Stimulated activated effector memory CD8-positive, alpha-beta T cell treated with anti-CD3 and anti-CD28 coated beads, Interleukin-12 subunit alpha, Interleukin-12 subunit beta, amount 100 ng/mL, for 72 hours (primary cell): Measurements from ENCODE around the gene IGLL5.
"Not testable (repeated sequence)": the region's sequence is repeated elsewhere in the genome, so short reads cannot be mapped to it uniquely, and the experiment has no call there.

ENCODE experiments used
- ATAC-seq: fragments of 150-1000 bp; cut with Tn5 transposase; 2 replicates; pipeline ENCODE4 v1.10.0; 2021
- DNase-seq, 2 donors: peaks; one replicate each; pipeline ENCODE4 v3.0.0; 2021 to 2022; ENCODE audit warnings: low spot score in 2 of 2
- H3K27ac Mint-ChIP-seq: one replicate; pipeline ENCODE4 v1.8.0; 2022; ENCODE audit warnings: mild to moderate bottlenecking, mixed read lengths
- H3K36me3 Mint-ChIP-seq: one replicate; pipeline ENCODE4 v1.8.0; 2022; ENCODE audit warnings: mild to moderate bottlenecking, mixed read lengths
- H3K4me1 Mint-ChIP-seq: one replicate; pipeline ENCODE4 v1.8.0; 2022; ENCODE audit warnings: mixed read lengths
- H3K4me3 Mint-ChIP-seq: one replicate; pipeline ENCODE4 v1.8.0; 2022; ENCODE audit warnings: mild to moderate bottlenecking, mixed read lengths
- H3K9me3 Mint-ChIP-seq: one replicate; pipeline ENCODE4 v1.8.0; 2022; ENCODE audit warnings: mixed read lengths

IGLL5 gene

GRCh38 chr22:22888571-22889353 is 1.1 kb downstream of the IGLL5 start:
- Mint-ChIP-seq H3K4me3 (no peak overlapping the region), H3K27ac (peak overlapping the region; percentile 64), H3K9me3 (no peaks in the 10 kb centered on the region), H3K4me1 (peaks cover 17% of the 10 kb centered on the region), H3K36me3 (no peaks in the 10 kb centered on the region)
- ATAC-seq (no peak), DNase-seq (no peak)

GRCh38 chr22:22890085-22890484 is 2.5 kb downstream of the IGLL5 start:
- DNase-seq (no peak), ATAC-seq (no peak)
- no peak overlapping the region for H3K27ac Mint-ChIP-seq
- H3K36me3 Mint-ChIP-seq: no peaks in the 10 kb centered on the region
- H3K9me3 Mint-ChIP-seq: no peaks in the 10 kb centered on the region
- H3K4me3 Mint-ChIP-seq: no peak overlapping the region
- peaks cover 10% of the 10 kb centered on the region for H3K4me1 Mint-ChIP-seq

GRCh38 chr22:22891139-22891621 is 3.6 kb downstream of the IGLL5 start:
- Mint-ChIP-seq H3K4me3 (no peak overlapping the region), H3K27ac (no peak overlapping the region), H3K4me1 (peaks cover 6% of the 10 kb centered on the region), H3K9me3 (no peaks in the 10 kb centered on the region), H3K36me3 (no peaks in the 10 kb centered on the region)
- no peak for ATAC-seq
- DNase-seq: no peak

GRCh38 chr22:22892096-22893052 is 4.8 kb downstream of the IGLL5 start:
- Mint-ChIP-seq H3K4me3 (no peak overlapping the region), H3K36me3 (no peaks in the 10 kb centered on the region), H3K4me1 (peaks cover 6% of the 10 kb centered on the region), H3K9me3 (no peaks in the 10 kb centered on the region), H3K27ac (no peak overlapping the region)
- ATAC-seq (no peak), DNase-seq (no peak)

GRCh38 chr22:22893077-22893805 is 5.6 kb downstream of the IGLL5 start:
- peak; percentile 25 for ATAC-seq
- Mint-ChIP-seq H3K27ac (no peak overlapping the region), H3K4me3 (no peak overlapping the region), H3K9me3 (no peaks in the 10 kb centered on the region), H3K4me1 (peaks cover 6% of the 10 kb centered on the region), H3K36me3 (no peaks in the 10 kb centered on the region)
- no peak for DNase-seq

GRCh38 chr22:22893891-22894739 is 6.5 kb downstream of the IGLL5 start:
- no peak overlapping the region for H3K27ac Mint-ChIP-seq
- no peak overlapping the region for H3K4me3 Mint-ChIP-seq
- DNase-seq: no peak
- ATAC-seq: no peak
- H3K36me3 Mint-ChIP-seq: no peaks in the 10 kb centered on the region
- peaks cover 6% of the 10 kb centered on the region for H3K4me1 Mint-ChIP-seq
- no peaks in the 10 kb centered on the region for H3K9me3 Mint-ChIP-seq

GRCh38 chr22:22894740-22895731 is 7.4 kb downstream of the IGLL5 start:
- no peak for DNase-seq
- ATAC-seq: no peak
- Mint-ChIP-seq H3K27ac (no peak overlapping the region), H3K4me3 (no peak overlapping the region), H3K4me1 (peaks cover 6% of the 10 kb centered on the region), H3K9me3 (no peaks in the 10 kb centered on the region), H3K36me3 (no peaks in the 10 kb centered on the region)

- Mint-ChIP-seq H3K27ac (no peak overlapping the region), H3K36me3 (no peaks in the 10 kb centered on the region), H3K4me1 (peaks cover 6% of the 10 kb centered on the region), H3K9me3 (no peaks in the 10 kb centered on the region), H3K4me3 (no peak overlapping the region)
- ATAC-seq (no peak), DNase-seq (no peak)
Measured at GRCh38 chr22:22895776-22896445, 8.3 kb downstream of the IGLL5 start.

GRCh38 chr22:22896601-22897000 is 9.0 kb downstream of the IGLL5 start:
- no peak overlapping the region for H3K4me3 Mint-ChIP-seq
- no peak overlapping the region for H3K27ac Mint-ChIP-seq
- ATAC-seq: no peak
- H3K36me3 Mint-ChIP-seq: no peaks in the 10 kb centered on the region
- peaks cover 6% of the 10 kb centered on the region for H3K4me1 Mint-ChIP-seq
- no peak for DNase-seq
- no peaks in the 10 kb centered on the region for H3K9me3 Mint-ChIP-seq

- H3K9me3 Mint-ChIP-seq: no peaks in the 10 kb centered on the region
- H3K27ac Mint-ChIP-seq: no peak overlapping the region
Measured at GRCh38 chr22:22897091-22897490, 9.5 kb downstream of the IGLL5 start.

GRCh38 chr22:22897947-22898346 is 10.3 kb downstream of the IGLL5 start:
- H3K4me1 Mint-ChIP-seq: peaks cover 6% of the 10 kb centered on the region
- no peak overlapping the region for H3K27ac Mint-ChIP-seq
- H3K4me3 Mint-ChIP-seq: no peak overlapping the region
- DNase-seq (no peak), ATAC-seq (no peak)
- no peaks in the 10 kb centered on the region for H3K9me3 Mint-ChIP-seq
- H3K36me3 Mint-ChIP-seq: no peaks in the 10 kb centered on the region

More at GRCh38 chr22:22897091-22897490, 9.5 kb downstream of the IGLL5 start:
- ATAC-seq (no peak), DNase-seq (no peak)
- no peak overlapping the region for H3K4me3 Mint-ChIP-seq
- peaks cover 6% of the 10 kb centered on the region for H3K4me1 Mint-ChIP-seq
- no peaks in the 10 kb centered on the region for H3K36me3 Mint-ChIP-seq

GRCh38 chr22:22898411-22898950 is 10.9 kb downstream of the IGLL5 start:
- ATAC-seq, H3K27ac Mint-ChIP-seq, H3K4me1 Mint-ChIP-seq, H3K9me3 Mint-ChIP-seq, DNase-seq, H3K36me3 Mint-ChIP-seq, H3K4me3 Mint-ChIP-seq: not testable (repeated sequence)
